Measurements from ENCODE around the gene PAK4. TPM values are rescaled to one million over a fixed set of nuclear protein-coding genes. Genes with fewer than 3 reads are reported as not detected.
"Not testable (repeated sequence)": the region's sequence is repeated elsewhere in the genome, so short reads cannot be mapped to it uniquely, and the experiment has no call there.

Gene PAK4
- total RNA-seq, 1 experiment from 2014 or later, result 8.5 TPM

DNA sequence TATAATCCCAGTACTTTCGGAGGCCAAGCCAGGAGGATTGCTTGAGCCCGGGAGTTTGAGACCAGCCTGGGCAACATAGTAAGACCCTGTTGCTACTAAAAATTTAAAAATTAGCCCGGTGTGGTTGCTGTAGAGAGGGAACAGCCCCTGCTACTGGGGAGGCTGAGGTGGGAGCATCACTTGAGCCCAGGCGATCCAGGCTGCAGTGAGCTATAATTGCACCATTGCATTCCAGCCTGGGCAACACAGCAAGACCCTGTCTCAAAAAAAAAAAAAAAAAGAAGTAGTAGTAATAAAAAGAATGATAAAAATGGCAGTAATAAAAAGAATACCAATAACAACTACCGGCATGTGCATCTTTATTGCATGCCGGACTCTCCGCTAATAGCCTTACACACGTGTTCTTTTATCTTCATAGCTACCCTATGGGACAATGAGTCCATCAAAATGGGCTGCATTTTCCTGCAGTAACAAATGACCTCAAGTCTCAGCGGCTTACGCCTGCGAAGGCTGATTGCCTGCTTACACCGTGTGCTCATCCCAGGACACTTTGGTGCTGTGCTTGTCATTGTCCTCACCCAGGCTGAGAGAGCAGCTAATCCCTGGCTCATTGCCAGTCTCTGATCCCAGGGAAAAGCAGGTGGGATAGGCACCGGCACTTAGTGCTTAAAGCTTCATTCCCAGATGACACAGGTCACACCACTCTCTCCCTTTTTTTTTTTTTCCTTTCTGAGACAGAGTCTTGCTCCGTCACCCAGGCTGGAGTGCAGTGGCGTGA, 92.8 kb downstream of the PAK4 start:
- Histone ChIP-seq H3K27me3 (no peaks in the 10 kb centered on the region; the same call in 1 of the 2 replicates), H3K9me3 (no peaks in the 10 kb centered on the region), H3K4me3 (no peak overlapping the region), H3K36me3 (no peaks in the 10 kb centered on the region)
- no peak for DNase-seq

DNA sequence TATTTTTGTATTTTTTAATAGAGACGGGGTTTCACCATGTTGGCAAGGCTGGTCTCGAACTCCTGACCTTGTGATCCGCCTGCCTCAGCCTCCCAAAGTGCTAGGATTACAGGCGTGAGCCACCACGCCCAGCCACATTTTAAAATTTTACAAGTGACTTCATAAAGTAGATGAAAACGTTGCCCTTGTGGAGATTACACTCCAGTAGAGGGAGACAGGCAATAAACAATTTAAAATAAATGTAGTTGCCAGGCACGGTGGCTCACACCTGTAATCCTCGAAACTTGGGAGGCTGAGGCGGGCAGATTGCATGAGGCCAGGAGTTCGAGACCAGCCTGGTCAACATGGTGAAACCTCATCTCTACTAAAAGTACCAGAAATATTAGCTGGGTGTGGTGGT, 93.5 kb downstream of the PAK4 start:
- DNase-seq, H3K9me3 ChIP-seq, H3K27me3 ChIP-seq, H3K36me3 ChIP-seq, H3K4me3 ChIP-seq: not testable (repeated sequence)

DNA sequence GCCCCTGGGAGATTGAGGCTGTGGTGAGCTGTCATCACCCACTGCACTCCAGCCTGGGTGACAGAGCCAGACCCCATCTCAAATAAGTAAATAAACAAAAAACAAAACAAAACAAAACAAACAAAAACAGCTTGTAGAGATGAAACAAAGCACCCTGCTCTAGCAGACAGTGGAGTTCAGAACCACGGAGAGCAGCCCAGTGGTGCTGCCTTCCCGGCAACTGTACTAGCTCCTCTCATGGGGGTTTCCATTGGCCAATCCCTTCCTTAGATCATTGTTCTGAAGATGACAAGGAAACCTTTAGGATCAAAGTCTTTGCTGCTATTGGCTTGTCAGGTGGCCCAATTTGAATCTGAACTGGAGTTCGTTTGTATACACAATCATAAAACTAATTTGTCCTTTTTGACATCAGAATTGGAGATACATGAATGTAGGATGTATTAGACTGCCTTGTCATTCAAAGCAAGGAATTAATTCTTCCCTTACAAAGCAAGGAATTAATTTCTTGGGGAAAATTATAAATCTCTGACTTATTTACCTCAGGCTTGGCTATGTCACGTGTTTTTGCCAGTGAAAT, 98.2 kb downstream of the PAK4 start:
- H3K9me3 ChIP-seq, result no peaks in the 10 kb centered on the region
- DNase-seq, result no peak
- H3K36me3 ChIP-seq, result no peaks in the 10 kb centered on the region
- no peak overlapping the region for H3K4me3 ChIP-seq
- peaks cover 12% of the 10 kb centered on the region for H3K27me3 ChIP-seq

DNA sequence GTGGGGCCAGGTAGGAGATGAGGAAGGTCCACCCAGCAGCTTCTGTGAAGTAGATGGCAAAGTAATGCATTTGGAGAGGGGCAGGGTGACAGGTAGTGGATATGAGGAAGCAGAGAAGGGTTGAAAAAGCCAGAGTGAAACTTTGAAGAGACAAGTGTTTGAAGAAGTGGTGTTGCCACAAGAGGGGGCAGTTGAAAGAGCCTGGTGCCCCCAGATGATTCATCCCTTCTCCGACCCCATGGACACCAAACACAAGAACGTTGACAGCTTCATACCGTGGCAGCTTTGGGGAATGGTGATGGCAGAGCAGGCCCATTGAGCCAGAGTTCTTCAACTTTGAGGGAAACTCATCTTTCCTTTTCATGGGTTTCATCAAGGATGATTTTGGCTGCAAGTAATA, 99.3 kb downstream of the PAK4 start:
- H3K27me3 ChIP-seq, result peaks cover 12% of the 10 kb centered on the region
- no peaks in the 10 kb centered on the region for H3K9me3 ChIP-seq
- no peak overlapping the region for H3K4me3 ChIP-seq
- DNase-seq, result no peak
- H3K36me3 ChIP-seq, result no peaks in the 10 kb centered on the region

Other genes with a start within 250 kb of the PAK4 start
- gene RINL, start 247.5 kb upstream of the PAK4 start, total RNA-seq (2014; rRNA removed; shearing (Covaris generic); ENCODE audit: low replicate concordance), result 6.9 and 8.2 TPM in 2 replicates
- 45.3 and 72.9 TPM in 2 replicates for gene SIRT2, start 226.2 kb upstream of the PAK4 start, total RNA-seq (2014; rRNA removed; shearing (Covaris generic); ENCODE audit: low replicate concordance)
- gene NFKBIB, start 225.8 kb upstream of the PAK4 start, total RNA-seq (2014; rRNA removed; shearing (Covaris generic); ENCODE audit: low replicate concordance), result 18.7 and 49.6 TPM in 2 replicates
- not detected in 2 replicates for gene CCER2, start 213.6 kb upstream of the PAK4 start, total RNA-seq (2014; rRNA removed; shearing (Covaris generic); ENCODE audit: low replicate concordance)
- 18.4 and 20.8 TPM in 2 replicates for gene SARS2, start 195.0 kb upstream of the PAK4 start, total RNA-seq (2014; rRNA removed; shearing (Covaris generic); ENCODE audit: low replicate concordance)
- gene MRPS12, start 194.8 kb upstream of the PAK4 start, total RNA-seq (2014; rRNA removed; shearing (Covaris generic); ENCODE audit: low replicate concordance), result 82.3 and 150 TPM in 2 replicates
- gene FBXO17, start 150.0 kb upstream of the PAK4 start, total RNA-seq (2014; rRNA removed; shearing (Covaris generic); ENCODE audit: low replicate concordance), result 53.1 and 67.1 TPM in 2 replicates
- gene FBXO27, start 93.2 kb upstream of the PAK4 start, total RNA-seq (2014; rRNA removed; shearing (Covaris generic); ENCODE audit: low replicate concordance), result 0.82 TPM in 1 of 2 replicates, not detected in the other
- not detected in 2 replicates for gene ACP7, start 41.4 kb upstream of the PAK4 start, total RNA-seq (2014; rRNA removed; shearing (Covaris generic); ENCODE audit: low replicate concordance)
- not detected in 2 replicates for gene NCCRP1, start 71.2 kb downstream of the PAK4 start, total RNA-seq (2014; rRNA removed; shearing (Covaris generic); ENCODE audit: low replicate concordance)
- not detected in 2 replicates for gene SYCN, start 78.5 kb downstream of the PAK4 start, total RNA-seq (2014; rRNA removed; shearing (Covaris generic); ENCODE audit: low replicate concordance)
- not detected in 2 replicates for gene IFNL3, start 119.2 kb downstream of the PAK4 start, total RNA-seq (2014; rRNA removed; shearing (Covaris generic); ENCODE audit: low replicate concordance)
- gene IFNL4, start 123.1 kb downstream of the PAK4 start, total RNA-seq (2014; rRNA removed; shearing (Covaris generic); ENCODE audit: low replicate concordance), result not detected in 2 replicates
- not detected in 2 replicates for gene IFNL2, start 142.6 kb downstream of the PAK4 start, total RNA-seq (2014; rRNA removed; shearing (Covaris generic); ENCODE audit: low replicate concordance)
- not detected in 2 replicates for gene IFNL1, start 170.6 kb downstream of the PAK4 start, total RNA-seq (2014; rRNA removed; shearing (Covaris generic); ENCODE audit: low replicate concordance)
- 0.07 and 0.23 TPM in 2 replicates for gene LRFN1, start 195.1 kb downstream of the PAK4 start, total RNA-seq (2014; rRNA removed; shearing (Covaris generic); ENCODE audit: low replicate concordance)
- not detected in 2 replicates for gene GMFG, start 210.3 kb downstream of the PAK4 start, total RNA-seq (2014; rRNA removed; shearing (Covaris generic); ENCODE audit: low replicate concordance)
- 27.5 and 37.0 TPM in 2 replicates for gene SAMD4B, start 216.6 kb downstream of the PAK4 start, total RNA-seq (2014; rRNA removed; shearing (Covaris generic); ENCODE audit: low replicate concordance)

All from MG63 (cell line).